Measurements from ENCODE around the gene EXOSC1.
"Not testable (repeated sequence)": the region's sequence is repeated elsewhere in the genome, so short reads cannot be mapped to it uniquely, and the experiment has no call there.

- TF ChIP-seq POLR2A, CTCF (IDR thresholded peaks at IDR 0.05): not testable (repeated sequence)
Measured at GRCh38 chr10:97423757-97424098, 22.1 kb downstream of the EXOSC1 start.
